H1 (cell line): ENCODE data around the gene ZNF484. TPM values are rescaled to one million over a fixed set of nuclear protein-coding genes. Genes with fewer than 3 reads are reported as not detected.
"Not testable (repeated sequence)": the region's sequence is repeated elsewhere in the genome, so short reads cannot be mapped to it uniquely, and the experiment has no call there.

Experiments used
- CTCF ChIA-PET: fragments of 300-600 bp; sonication (Branson Sonifier 250); formaldehyde crosslinking; loops from one replicate; lab custom pipeline; 2021; ENCODE audit not compliant: partially characterized antibody; lab: Charles Lee
- POLR2A ChIA-PET: fragments of 300-600 bp; sonication (Branson Sonifier 250); formaldehyde crosslinking; loops from one replicate; lab custom pipeline; 2021; ENCODE audit warnings: inconsistent platforms; ENCODE audit not compliant: partially characterized antibody; lab: Charles Lee
- DNase-seq, 2 experiments: peaks; one replicate each; pipeline versions ENCODE4 v3.0.0 to v3.0.0-alpha.2; 2010 to 2022; ENCODE audit warnings: low spot score in 2 of 2, low read depth in 1 of 2, mixed read lengths in 1 of 2
- FAIRE-seq: peaks from 2 replicates; lab custom pipeline; 2011; peaks lifted over from hg19 to GRCh38; lab: Jason Lieb, UNC
- H2AFZ ChIP-seq: 2 replicates; pipeline ENCODE4 v1.8.1; 2012; ENCODE audit warnings: low read length, inconsistent platforms
- H2AK5ac ChIP-seq: 2 replicates; pipeline ENCODE4 v1.6.1; 2013; ENCODE audit warnings: low read depth, low read length
- H2BK120ac ChIP-seq: replicated peaks from 2 replicates; pipeline ENCODE3; 2013; ENCODE audit warnings: low read depth, low read length, inconsistent platforms
- H2BK12ac ChIP-seq: 2 replicates; pipeline ENCODE4 v1.6.1; 2013; ENCODE audit warnings: low read depth, low read length
- H2BK15ac ChIP-seq: 2 replicates; pipeline ENCODE4 v1.6.1; 2013; ENCODE audit warnings: low read length
- H2BK20ac ChIP-seq: 2 replicates; pipeline ENCODE4 v1.6.1; 2013; ENCODE audit warnings: low read length
- H2BK5ac ChIP-seq: 2 replicates; pipeline ENCODE4 v1.6.1; 2013; ENCODE audit warnings: low read depth, low read length
- H3K14ac ChIP-seq: 2 replicates; pipeline ENCODE4 v1.6.1; 2013; ENCODE audit warnings: inconsistent platforms; ENCODE audit not compliant: insufficient read length
- H3K18ac ChIP-seq: 2 replicates; pipeline ENCODE4 v1.6.1; 2013; ENCODE audit warnings: low read length; ENCODE audit errors: extremely low read depth
- H3K23ac ChIP-seq: 2 replicates; pipeline ENCODE4 v1.6.1; 2013; ENCODE audit warnings: inconsistent platforms; ENCODE audit not compliant: insufficient read length
- H3K23me2 ChIP-seq: 2 replicates; pipeline ENCODE4 v1.6.1; 2013; ENCODE audit warnings: low read depth, low read length
- H3K27ac ChIP-seq: 2 replicates; pipeline ENCODE4 v1.6.1; 2011; ENCODE audit warnings: low read depth, low read length, inconsistent platforms
- H3K27me3 ChIP-seq, 4 experiments: replicated peaks in 1 of 4; 1 replicate in 1 of 4; 2 replicates in 3 of 4; pipeline versions ENCODE4 v1.6.1 to v1.8.1; 2011 to 2013; ENCODE audit warnings: low read length in 3 of 4, mild to moderate bottlenecking in 3 of 4, inconsistent platforms in 2 of 4, mixed read lengths in 2 of 4, moderate library complexity in 1 of 4; ENCODE audit not compliant: control insufficient read depth in 3 of 4, insufficient read depth in 3 of 4; ENCODE audit errors: extremely low read depth in 1 of 4
- H3K36me3 ChIP-seq, 4 experiments: 2 replicates each; pipeline versions ENCODE4 v1.6.1 to v1.8.1; 2011 to 2013; ENCODE audit warnings: mild to moderate bottlenecking in 4 of 4, low read length in 3 of 4, moderate library complexity in 2 of 4, control low read depth in 1 of 4, inconsistent platforms in 1 of 4; ENCODE audit not compliant: insufficient read depth in 4 of 4, control insufficient read depth in 2 of 4
- H3K4ac ChIP-seq: replicated peaks from 2 replicates; pipeline ENCODE3; 2013; ENCODE audit warnings: low read length, low read depth, mixed read lengths, inconsistent platforms; ENCODE audit not compliant: insufficient read length
- H3K4me1 ChIP-seq, 4 experiments: replicated peaks in 1 of 4; 1 replicate in 1 of 4; 2 replicates in 3 of 4; pipeline versions ENCODE4 v1.6.1 to v1.8.1; 2011 to 2013; ENCODE audit warnings: low read length in 3 of 4, inconsistent platforms in 2 of 4, mixed read lengths in 1 of 4; ENCODE audit not compliant: insufficient read depth in 4 of 4, control insufficient read depth in 3 of 4
- H3K4me2 ChIP-seq, 2 experiments: 2 replicates each; pipeline versions ENCODE4 v1.6.1 to v1.8.1; 2011 to 2013; ENCODE audit warnings: low read depth in 2 of 2, low read length in 2 of 2, control low read depth in 1 of 2, inconsistent platforms in 1 of 2, mild to moderate bottlenecking in 1 of 2; ENCODE audit not compliant: insufficient read depth in 1 of 2
- H3K4me3 ChIP-seq, 4 experiments: fragments of 200-600, 300-600 bp in 1 of 4; sonication (generic), shearing (Covaris generic), sonication (Bioruptor Twin) in 1 of 4; 2 replicates each; pipeline versions ENCODE4 v1.5.1 to v1.8.1; 2011 to 2016; ENCODE audit warnings: low read length in 4 of 4, low read depth in 3 of 4, control low read depth in 2 of 4, inconsistent platforms in 2 of 4, mild to moderate bottlenecking in 2 of 4, mixed read lengths in 1 of 4, moderate library complexity in 1 of 4; ENCODE audit not compliant: insufficient read depth in 2 of 4; ENCODE audit errors: extremely low read depth in 1 of 4
- H3K56ac ChIP-seq: replicated peaks from 2 replicates; pipeline ENCODE3; 2013; ENCODE audit warnings: low read depth, mild to moderate bottlenecking, mixed read lengths, low read length, inconsistent platforms; ENCODE audit not compliant: insufficient read length
- H3K79me1 ChIP-seq: 2 replicates; pipeline ENCODE4 v1.6.1; 2013; ENCODE audit warnings: low read depth, low read length, control low read depth
- H3K79me2 ChIP-seq, 2 experiments: 2 replicates each; pipeline versions ENCODE4 v1.6.1 to v1.8.1; 2012 to 2013; ENCODE audit warnings: low read length in 2 of 2, mild to moderate bottlenecking in 2 of 2, inconsistent platforms in 1 of 2; ENCODE audit not compliant: insufficient read depth in 2 of 2, control insufficient read depth in 1 of 2
- H3K9ac ChIP-seq, 4 experiments: replicated peaks in 1 of 4; 1 replicate in 1 of 4; 2 replicates in 3 of 4; pipeline versions ENCODE4 v1.6.1 to v1.8.1; 2011 to 2013; ENCODE audit warnings: low read depth in 3 of 4, low read length in 3 of 4, control low read depth in 2 of 4, mild to moderate bottlenecking in 2 of 4, moderate library complexity in 2 of 4, inconsistent platforms in 1 of 4; ENCODE audit errors: extremely low read depth in 1 of 4
- H3K9me3 ChIP-seq, 2 experiments: 2 replicates each; pipeline versions ENCODE4 v1.6.1 to v1.8.1; 2012 to 2013; ENCODE audit warnings: mild to moderate bottlenecking in 2 of 2, moderate library complexity in 2 of 2, control low read depth in 1 of 2, inconsistent platforms in 1 of 2, low read depth in 1 of 2, low read length in 1 of 2, mixed read lengths in 1 of 2; ENCODE audit not compliant: insufficient read depth in 2 of 2
- H4K20me1 ChIP-seq, 2 experiments: replicated peaks in 1 of 2; 2 replicates each; pipeline versions ENCODE3 to v1.8.1; 2011 to 2013; ENCODE audit warnings: inconsistent platforms in 2 of 2, low read length in 2 of 2, mild to moderate bottlenecking in 1 of 2; ENCODE audit not compliant: insufficient read depth in 2 of 2, control insufficient read depth in 1 of 2
- H4K5ac ChIP-seq: 2 replicates; pipeline ENCODE4 v1.6.1; 2013; ENCODE audit warnings: low read length, low read depth, mixed read lengths, inconsistent platforms; ENCODE audit not compliant: insufficient read length
- H4K8ac ChIP-seq: 2 replicates; pipeline ENCODE4 v1.8.0; 2013; ENCODE audit warnings: mild to moderate bottlenecking, moderate library complexity, low read length, inconsistent platforms; ENCODE audit not compliant: insufficient read depth; ENCODE audit errors: extremely low read depth
- H4K91ac ChIP-seq: replicated peaks from 2 replicates; pipeline ENCODE3; 2013; ENCODE audit warnings: low read length, mixed read lengths, inconsistent platforms; ENCODE audit not compliant: insufficient read length
- WGBS, 2 experiments: shearing (Covaris generic) in 1 of 2; methylation state at CpG; one replicate each; pipeline versions ENCODE4 v1.1.6 to v1.1.7; 2013 to 2015; ENCODE audit warnings: low lambda C conversion rate in 2 of 2, mixed read lengths in 2 of 2, inconsistent platforms in 1 of 2, low coverage in 1 of 2, missing lambda C conversion rate in 1 of 2; ENCODE audit not compliant: insufficient replicate concordance in 2 of 2, insufficient coverage in 1 of 2, insufficient read length in 1 of 2; ENCODE audit errors: extremely low coverage in 1 of 2, missing lambda C conversion rate in 1 of 2; 5-methylcytosine and 5-hydroxymethylcytosine counted together
- polyA plus RNA-seq, 7 experiments: library from polyadenylated mRNA; depleted of rRNA in 3 of 7; stranded (reverse) in 5 of 7; unstranded in 2 of 7; fragments of >200 nt in 5 of 7; fragments of 200-250 nt in 2 of 7; gene quantifications; 1 replicate in 5 of 7; 2 replicates in 1 of 7; 4 replicates in 1 of 7; pipeline versions ENCODE4 v1.2.1 to v1.2.3, GENCODE V29; 2011 to 2013; ENCODE audit warnings: missing spikeins in 2 of 7, mixed read lengths in 2 of 7
- total RNA-seq: library from RNA; stranded (reverse); fragmentation: NEBNext Ultra II Directional; extraction: Animal tissue kit (Norgen Biotek cat#: 25700); gene quantifications from 2 replicates; pipeline ENCODE4 v1.2.1, GENCODE V29; 2021

ZNF484 gene
- total and polyA plus RNA-seq, 2 of the 8 experiments (the other 6 are each of a cell fraction or from before 2014, with no cell fraction given), result 1.3 to 11.5 TPM

GRCh38 chr9:92866600-92866999 lies 11.2 kb downstream of the ZNF484 start:
- H4K5ac ChIP-seq, H3K9me3 ChIP-seq, H2BK120ac ChIP-seq, FAIRE-seq, H2AFZ ChIP-seq, H3K4me1 ChIP-seq, H3K14ac ChIP-seq, H3K36me3 ChIP-seq, H3K9ac ChIP-seq, H4K91ac ChIP-seq, H3K27ac ChIP-seq, H3K23me2 ChIP-seq, H3K4me2 ChIP-seq, POLR2A ChIA-PET, H3K23ac ChIP-seq, DNase-seq, H3K27me3 ChIP-seq, H3K79me1 ChIP-seq, H3K56ac ChIP-seq, H2BK20ac ChIP-seq, H2BK5ac ChIP-seq, H4K8ac ChIP-seq, H3K18ac ChIP-seq, H2BK12ac ChIP-seq, H4K20me1 ChIP-seq, H2AK5ac ChIP-seq, H3K4me3 ChIP-seq, H3K4ac ChIP-seq, H2BK15ac ChIP-seq: not testable (repeated sequence)
- H3K79me2 ChIP-seq, result peaks cover 0 to 42% of the 10 kb centered on the region in 2 experiments; a peak in 2 of 4 replicates
- CTCF ChIA-PET, result interaction anchor here (0.8 kb wide), 1 partner anchor 138 kb away, joined by 3 read pairs; no protein-coding TSS in a partner anchor
- WGBS, 2 experiments, result 89% methylated on average over 2 of the region's 2 CpGs; no CpG with 5 or more reads in 1 of the 2 experiments
